HepG2 (cell line): ENCODE results near the gene PHF10. TPM values are rescaled to one million over a fixed set of nuclear protein-coding genes. Genes with fewer than 3 reads are reported as not detected.

Experiments used
- ATAC-seq: fragments of 200-7000 bp; cut with Tn5 transposase; 3 replicates; pipeline ENCODE4 v1.9.1; 2020; ENCODE audit warnings: mild to moderate bottlenecking, moderate library complexity
- BruUV-seq: library from RNA; stranded (reverse); fragments of 400-500 nt; replicated peaks from 2 replicates; lab custom pipeline; 2021; lab: Mats Ljungman, UMichigan
- CTCF ChIA-PET: fragments of 300-600 bp; formaldehyde crosslinking; extraction: SDS; loops from one replicate; lab custom pipeline; 2021; ENCODE audit warnings: low total read pairs, inconsistent platforms, low intra/inter-chr PET ratio; lab: Yijun Ruan, JAX
- POLR2A ChIA-PET: fragments of 350-600 bp; sonication (Branson Sonifier 250); formaldehyde crosslinking; loops from one replicate; lab custom pipeline; 2020; ENCODE audit warnings: antibody characterized with exemption, inconsistent platforms; lab: Yijun Ruan, JAX
- DNase-seq: peaks from one replicate; pipeline ENCODE4 v3.0.0-alpha.2; 2015; ENCODE audit warnings: low spot score
- FAIRE-seq: peaks from 3 replicates; lab custom pipeline; 2011; peaks lifted over from hg19 to GRCh38; lab: Jason Lieb, UNC
- H2AFZ ChIP-seq: one replicate; pipeline ENCODE4 v1.6.1; 2011; ENCODE audit warnings: low read length, inconsistent platforms
- H3K27ac ChIP-seq: fragments of 300-600 bp; 3 replicates; pipeline ENCODE4 v1.8.0; 2011; ENCODE audit warnings: mixed run types, mild to moderate bottlenecking, mixed read lengths, low read length, inconsistent platforms; ENCODE audit not compliant: insufficient read depth; ENCODE audit errors: extremely low read length
- H3K27me3 ChIP-seq, 2 experiments: fragments of 200-600 bp in 1 of 2; 2 replicates in 1 of 2; 3 replicates in 1 of 2; pipeline versions ENCODE4 v1.6.0 to v1.8.0; 2011; ENCODE audit warnings: low read length in 2 of 2, mild to moderate bottlenecking in 2 of 2, moderate library complexity in 2 of 2, inconsistent platforms in 1 of 2; ENCODE audit not compliant: insufficient read depth in 2 of 2, control insufficient read depth in 1 of 2
- H3K36me3 ChIP-seq, 2 experiments: fragments of 200-600 bp in 1 of 2; replicated peaks in 1 of 2; 2 replicates in 1 of 2; 3 replicates in 1 of 2; pipeline versions ENCODE4 v1.5.1 to v1.8.0; 2011; ENCODE audit warnings: low read length in 2 of 2, inconsistent platforms in 1 of 2; ENCODE audit not compliant: insufficient read depth in 2 of 2, control insufficient read depth in 1 of 2
- H3K4me1 ChIP-seq: 2 replicates; pipeline ENCODE4 v1.5.1; 2012; ENCODE audit warnings: low read length, inconsistent platforms; ENCODE audit not compliant: insufficient read depth
- H3K4me2 ChIP-seq: 2 replicates; pipeline ENCODE4 v1.6.0; 2011; ENCODE audit warnings: low read depth, low read length, inconsistent platforms
- H3K4me3 ChIP-seq, 3 experiments: fragments of 200-600 bp in 1 of 3; sonication (generic), shearing (Covaris generic) in 1 of 3; replicated peaks in 1 of 3; 2 replicates each; pipeline ENCODE4 v1.5.1; 2011 to 2016; ENCODE audit warnings: low read length in 3 of 3, inconsistent platforms in 2 of 3, low read depth in 2 of 3, mild to moderate bottlenecking in 2 of 3, control low read depth in 1 of 3, mixed read lengths in 1 of 3; ENCODE audit not compliant: insufficient read depth in 1 of 3
- H3K79me2 ChIP-seq: one replicate; pipeline ENCODE4 v1.6.1; 2011; ENCODE audit warnings: low read length, inconsistent platforms; ENCODE audit not compliant: insufficient read depth
- H3K9ac ChIP-seq: 2 replicates; pipeline ENCODE4 v1.6.0; 2011; ENCODE audit warnings: mild to moderate bottlenecking, low read depth, low read length, inconsistent platforms; ENCODE audit not compliant: insufficient read depth
- H3K9me3 ChIP-seq: 2 replicates; pipeline ENCODE4 v1.5.1; 2012; ENCODE audit warnings: mild to moderate bottlenecking, low read length
- H4K20me1 ChIP-seq: 2 replicates; pipeline ENCODE4 v1.6.0; 2011; ENCODE audit warnings: inconsistent platforms, mild to moderate bottlenecking, low read length, moderate library complexity; ENCODE audit not compliant: insufficient read depth
- GABPB1 ChIP-seq: IDR thresholded peaks from 2 replicates; pipeline ENCODE4 v1.6.1; 2016; ENCODE audit warnings: mild to moderate bottlenecking, missing genetic modification reagents, moderate library complexity, missing compliant biosample characterization
- MYC ChIP-seq: sonication (generic); formaldehyde crosslinking; IDR thresholded peaks from 2 replicates; pipeline ENCODE4 v1.9.0; 2021; ENCODE audit warnings: missing genetic modification reagents, borderline replicate concordance
- NCOA5 ChIP-seq: sonication (generic); formaldehyde crosslinking; IDR thresholded peaks from 2 replicates; pipeline ENCODE4 v1.4.0; 2020; ENCODE audit warnings: missing genetic modification reagents
- PAF1 ChIP-seq: IDR thresholded peaks from 2 replicates; pipeline ENCODE4 v1.6.1; 2016; ENCODE audit warnings: missing genetic modification reagents, missing compliant biosample characterization
- SNAPC2 ChIP-seq: sonication (generic); formaldehyde crosslinking; IDR thresholded peaks from 2 replicates; pipeline ENCODE4 v1.8.1; 2022; ENCODE audit warnings: mild to moderate bottlenecking, missing genetic modification reagents
- TEAD3 ChIP-seq: optimal IDR thresholded peaks from 2 replicates; pipeline ENCODE3; 2016; ENCODE audit warnings: borderline replicate concordance
- TP53 ChIP-seq: sonication (generic); formaldehyde crosslinking; conservative IDR thresholded peaks from 2 replicates; pipeline ENCODE4 v1.4.0; 2020; ENCODE audit warnings: missing genetic modification reagents
- ZNF841 ChIP-seq: sonication (generic); formaldehyde crosslinking; IDR thresholded peaks from 2 replicates; pipeline ENCODE4 v1.8.1; 2023; ENCODE audit warnings: missing genetic modification reagents, borderline replicate concordance
- WGBS: methylation state at CpG from one replicate; pipeline ENCODE4 v1.1.6; 2017; ENCODE audit warnings: low lambda C conversion rate; 5-methylcytosine and 5-hydroxymethylcytosine counted together
- in situ Hi-C: cut with HindIII; loops from 2 replicates; pipeline ENCODE4 v1.10.0; 2017; ENCODE audit warnings: low pct_unique_long_range_greater_than_20kb; ENCODE audit not compliant: extremely low pct_ligation_motif_present
- intact Hi-C: fragments of 100-400 bp; cut with micrococcal nuclease; formaldehyde crosslinking; loops from one replicate; pipeline ENCODE4 v1.10.0; 2022; ENCODE audit not compliant: unreplicated experiment
- polyA plus RNA-seq, 8 experiments: library from polyadenylated mRNA; depleted of rRNA in 3 of 8; stranded (reverse) in 7 of 8; unstranded in 1 of 8; fragments of >200 nt; fragmentation: Illumina TruSeq in 4 of 8; extraction: Trizol in 4 of 8; gene quantifications; 2 replicates each; pipeline versions ENCODE4 v1.2.1 to v1.2.3, GENCODE V29; 2011 to 2016; ENCODE audit warnings: low read depth in 4 of 8, missing spikeins in 1 of 8, mixed read lengths in 1 of 8; ENCODE audit not compliant: insufficient read depth in 1 of 8
- total RNA-seq, 5 experiments: library from RNA; depleted of rRNA; stranded (reverse); fragments of >200 nt; fragmentation: Illumina TruSeq; extraction: Trizol; gene quantifications; 2 replicates each; pipeline ENCODE4 v1.2.3, GENCODE V29; 2016; ENCODE audit warnings: low read depth in 1 of 5
- TF ChIP-seq, protein P1 (sequence below): sonication (generic); formaldehyde crosslinking; IDR thresholded peaks from 2 replicates; pipeline ENCODE4 v1.5.1; 2020; ENCODE audit warnings: missing genetic modification reagents, mild to moderate bottlenecking, borderline replicate concordance
- TF ChIP-seq, protein P2 (sequence below): sonication (generic); formaldehyde crosslinking; IDR thresholded peaks from 2 replicates; pipeline ENCODE4 v1.5.1; 2020; ENCODE audit warnings: missing genetic modification reagents, mild to moderate bottlenecking, borderline replicate concordance
- TF ChIP-seq, protein P3 (sequence below): sonication (generic); formaldehyde crosslinking; IDR thresholded peaks from 2 replicates; pipeline ENCODE4 v1.4.0; 2020; ENCODE audit warnings: missing genetic modification reagents

The PHF10 gene
- total and polyA plus RNA-seq, 2 of the 13 experiments (the other 11 are each of a cell fraction or from before 2014, with no cell fraction given): 42.1 to 84.1 TPM

DNA sequence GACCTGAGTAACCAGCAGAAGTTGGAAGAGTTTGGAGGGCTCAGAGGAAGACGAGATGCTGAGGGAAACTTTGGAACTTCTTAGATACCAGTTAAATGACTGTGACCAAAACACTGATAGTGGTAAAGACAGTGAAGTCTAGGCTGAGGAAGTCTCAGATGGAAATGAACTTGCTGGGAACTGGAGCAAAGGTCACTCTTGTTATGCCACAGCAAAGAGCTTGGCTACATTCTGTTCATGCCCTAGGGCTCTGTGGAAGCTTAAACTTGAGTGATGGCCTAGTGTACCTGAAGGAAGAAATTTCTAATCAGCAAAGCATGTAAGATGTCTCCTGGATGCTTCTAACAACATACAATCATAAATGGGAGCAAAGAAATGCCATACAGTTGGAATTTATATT, 47.2 kb downstream of the PHF10 start:
- Histone ChIP-seq H3K4me3 (no peak overlapping the region), H4K20me1 (no peaks in the 10 kb centered on the region; the same call in 1 of the 2 replicates), H3K9ac (no peak overlapping the region), H3K4me1 (peaks cover 16% of the 10 kb centered on the region; the same call in 1 of the 2 replicates), H3K27me3 (no peaks in the 10 kb centered on the region), H3K9me3 (no peaks in the 10 kb centered on the region), H3K79me2 (no peaks in the 10 kb centered on the region), H2AFZ (no peak overlapping the region), H3K27ac (no peak overlapping the region), H3K36me3 (peaks cover 13 to 39% of the 10 kb centered on the region in 2 experiments), H3K4me2 (no peak overlapping the region)
- no TSS peak for BruUV-seq
- CTCF ChIA-PET: no interaction called here
- ATAC-seq (no peak), DNase-seq (no peak), FAIRE-seq (no peak)
- no peak for TF ChIP-seq ZNF841 (CRISPR knock-in tag)
- no peak for TF ChIP-seq SNAPC2 (CRISPR knock-in tag)
- WGBS: 97% methylated on average over 1 of the region's 1 CpG
- intact Hi-C loops: no loop called here
- in situ Hi-C loops: loop anchor here (25.0 kb wide), 1 partner anchor 715 kb away; no protein-coding TSS in a partner anchor
- POLR2A ChIA-PET: no interaction called here

DNA sequence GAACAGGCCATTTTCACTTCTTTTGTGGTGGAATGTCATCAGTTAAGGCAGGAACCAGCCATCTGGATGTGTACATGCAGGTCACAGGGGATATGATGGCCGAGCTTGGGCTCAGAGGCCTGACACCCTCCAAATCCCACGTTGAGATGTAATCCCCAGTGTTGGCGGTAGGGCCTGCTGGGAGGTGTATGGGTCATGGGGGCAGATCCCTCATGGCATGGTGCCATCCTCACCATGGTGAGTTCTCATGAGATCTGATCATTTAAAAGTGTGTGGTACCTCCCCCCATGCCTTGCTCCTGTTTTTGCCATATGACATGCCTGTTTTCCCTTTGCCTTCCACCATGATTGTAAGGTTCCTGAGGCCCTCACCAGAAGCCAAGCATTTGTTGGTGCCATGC, 49.3 kb downstream of the PHF10 start:
- no peak overlapping the region for H3K27ac ChIP-seq
- H3K4me1 ChIP-seq: peaks cover 16% of the 10 kb centered on the region; the same call in 1 of the 2 replicates
- no peaks in the 10 kb centered on the region for H4K20me1 ChIP-seq
- TF ChIP-seq TEAD3 (CRISPR knock-in tag) (no peak), NCOA5 (CRISPR knock-in tag) (no peak), MYC (no peak), PAF1 (CRISPR knock-in tag) (no peak), GABPB1 (CRISPR knock-in tag) (no peak), TP53 (CRISPR knock-in tag) (no peak)
- TF ChIP-seq, protein P1, sequence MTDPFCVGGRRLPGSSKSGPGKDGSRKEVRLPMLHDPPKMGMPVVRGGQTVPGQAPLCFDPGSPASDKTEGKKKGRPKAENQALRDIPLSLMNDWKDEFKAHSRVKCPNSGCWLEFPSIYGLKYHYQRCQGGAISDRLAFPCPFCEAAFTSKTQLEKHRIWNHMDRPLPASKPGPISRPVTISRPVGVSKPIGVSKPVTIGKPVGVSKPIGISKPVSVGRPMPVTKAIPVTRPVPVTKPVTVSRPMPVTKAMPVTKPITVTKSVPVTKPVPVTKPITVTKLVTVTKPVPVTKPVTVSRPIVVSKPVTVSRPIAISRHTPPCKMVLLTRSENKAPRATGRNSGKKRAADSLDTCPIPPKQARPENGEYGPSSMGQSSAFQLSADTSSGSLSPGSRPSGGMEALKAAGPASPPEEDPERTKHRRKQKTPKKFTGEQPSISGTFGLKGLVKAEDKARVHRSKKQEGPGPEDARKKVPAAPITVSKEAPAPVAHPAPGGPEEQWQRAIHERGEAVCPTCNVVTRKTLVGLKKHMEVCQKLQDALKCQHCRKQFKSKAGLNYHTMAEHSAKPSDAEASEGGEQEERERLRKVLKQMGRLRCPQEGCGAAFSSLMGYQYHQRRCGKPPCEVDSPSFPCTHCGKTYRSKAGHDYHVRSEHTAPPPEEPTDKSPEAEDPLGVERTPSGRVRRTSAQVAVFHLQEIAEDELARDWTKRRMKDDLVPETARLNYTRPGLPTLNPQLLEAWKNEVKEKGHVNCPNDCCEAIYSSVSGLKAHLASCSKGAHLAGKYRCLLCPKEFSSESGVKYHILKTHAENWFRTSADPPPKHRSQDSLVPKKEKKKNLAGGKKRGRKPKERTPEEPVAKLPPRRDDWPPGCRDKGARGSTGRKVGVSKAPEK (CRISPR knock-in tag): no peak
- TF ChIP-seq, protein P2, sequence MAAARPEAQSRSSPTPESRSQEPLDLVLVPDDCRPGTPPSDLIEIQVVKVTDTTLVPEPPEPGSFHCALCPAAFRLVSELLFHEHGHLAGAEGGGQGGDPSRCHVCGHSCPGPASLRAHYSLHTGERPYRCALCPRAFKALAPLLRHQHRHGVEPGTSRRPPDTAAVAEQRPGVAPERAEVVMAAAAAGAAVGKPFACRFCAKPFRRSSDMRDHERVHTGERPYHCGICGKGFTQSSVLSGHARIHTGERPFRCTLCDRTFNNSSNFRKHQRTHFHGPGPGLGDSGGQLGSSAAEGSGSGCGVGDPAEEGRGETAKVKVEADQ: no peak
- TF ChIP-seq, protein P3, sequence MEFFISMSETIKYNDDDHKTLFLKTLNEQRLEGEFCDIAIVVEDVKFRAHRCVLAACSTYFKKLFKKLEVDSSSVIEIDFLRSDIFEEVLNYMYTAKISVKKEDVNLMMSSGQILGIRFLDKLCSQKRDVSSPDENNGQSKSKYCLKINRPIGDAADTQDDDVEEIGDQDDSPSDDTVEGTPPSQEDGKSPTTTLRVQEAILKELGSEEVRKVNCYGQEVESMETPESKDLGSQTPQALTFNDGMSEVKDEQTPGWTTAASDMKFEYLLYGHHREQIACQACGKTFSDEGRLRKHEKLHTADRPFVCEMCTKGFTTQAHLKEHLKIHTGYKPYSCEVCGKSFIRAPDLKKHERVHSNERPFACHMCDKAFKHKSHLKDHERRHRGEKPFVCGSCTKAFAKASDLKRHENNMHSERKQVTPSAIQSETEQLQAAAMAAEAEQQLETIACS (CRISPR knock-in tag): no peak
- TF ChIP-seq, all 625 proteins: peak for 0
- Histone ChIP-seq H3K79me2 (no peaks in the 10 kb centered on the region), H2AFZ (no peak overlapping the region), H3K4me2 (no peak overlapping the region), H3K9ac (no peak overlapping the region), H3K9me3 (no peaks in the 10 kb centered on the region), H3K27me3 (no peaks in the 10 kb centered on the region), H3K36me3 (peaks cover 19 to 43% of the 10 kb centered on the region in 2 experiments), H3K4me3 (no peak overlapping the region)
- BruUV-seq: no TSS peak
- ATAC-seq: no peak
- POLR2A ChIA-PET: no interaction called here
- no peak for DNase-seq
- no peak for FAIRE-seq
- in situ Hi-C loops (loop anchor here (25.0 kb wide), 1 partner anchor 713 kb away; no protein-coding TSS in a partner anchor), intact Hi-C loops (no loop called here)
- WGBS: 93% methylated on average over 3 of the region's 3 CpGs
- CTCF ChIA-PET: no interaction called here
